HepG2 (cell line): ENCODE results near the gene LGALS8. TPM values are rescaled to one million over a fixed set of nuclear protein-coding genes. Genes with fewer than 3 reads are reported as not detected.

Experiments
- CHD4 ChIP-seq: fragments of 200-600 bp; sonication (generic); IDR thresholded peaks from 2 replicates; pipeline ENCODE4 v1.7.0; 2017; ENCODE audit warnings: mild to moderate bottlenecking, low read length, borderline replicate concordance
- HNRNPL ChIP-seq: fragments of 200-400 bp; formaldehyde crosslinking; IDR thresholded peaks from 2 replicates; pipeline ENCODE4 v1.6.1; 2017; ENCODE audit warnings: mild to moderate bottlenecking, low read depth, low read length
- NCOA1 ChIP-seq: sonication (generic); formaldehyde crosslinking; IDR thresholded peaks from 2 replicates; pipeline ENCODE4 v1.9.0; 2021; ENCODE audit warnings: missing genetic modification reagents
- SNAPC2 ChIP-seq: sonication (generic); formaldehyde crosslinking; IDR thresholded peaks from 2 replicates; pipeline ENCODE4 v1.8.1; 2022; ENCODE audit warnings: mild to moderate bottlenecking, missing genetic modification reagents
- ZHX2 ChIP-seq, 2 experiments: sonication (generic) in 1 of 2; formaldehyde crosslinking in 1 of 2; IDR thresholded peaks; 2 replicates each; pipeline versions ENCODE4 v1.6.1 to v1.9.0; 2014 to 2022; ENCODE audit warnings: antibody characterized with exemption in 1 of 2, borderline replicate concordance in 1 of 2, inconsistent platforms in 1 of 2, low read depth in 1 of 2, missing genetic modification reagents in 1 of 2
- ZNF180 ChIP-seq: sonication (generic); formaldehyde crosslinking; IDR thresholded peaks from 2 replicates; pipeline ENCODE4 v1.4.0; 2020; ENCODE audit warnings: low read depth, missing genetic modification reagents, borderline replicate concordance
- ZNF646 ChIP-seq: sonication (generic); formaldehyde crosslinking; IDR thresholded peaks from 2 replicates; pipeline ENCODE4 v1.9.0; 2021; ENCODE audit warnings: mild to moderate bottlenecking, missing genetic modification reagents
- ZSCAN12 ChIP-seq: sonication (generic); formaldehyde crosslinking; IDR thresholded peaks from 2 replicates; pipeline ENCODE4 v1.9.0; 2021; ENCODE audit warnings: mild to moderate bottlenecking, missing genetic modification reagents
- ZZZ3 ChIP-seq: sonication (generic); formaldehyde crosslinking; IDR thresholded peaks from 2 replicates; pipeline ENCODE4 v1.4.0; 2020; ENCODE audit warnings: missing genetic modification reagents, mild to moderate bottlenecking, borderline replicate concordance
- polyA plus RNA-seq, 8 experiments: library from polyadenylated mRNA; depleted of rRNA in 3 of 8; stranded (reverse) in 7 of 8; unstranded in 1 of 8; fragments of >200 nt; fragmentation: Illumina TruSeq in 4 of 8; extraction: Trizol in 4 of 8; gene quantifications; 2 replicates each; pipeline versions ENCODE4 v1.2.1 to v1.2.3, GENCODE V29; 2011 to 2016; ENCODE audit warnings: low read depth in 4 of 8, missing spikeins in 1 of 8, mixed read lengths in 1 of 8; ENCODE audit not compliant: insufficient read depth in 1 of 8
- total RNA-seq, 5 experiments: library from RNA; depleted of rRNA; stranded (reverse); fragments of >200 nt; fragmentation: Illumina TruSeq; extraction: Trizol; gene quantifications; 2 replicates each; pipeline ENCODE4 v1.2.3, GENCODE V29; 2016; ENCODE audit warnings: low read depth in 1 of 5
- TF ChIP-seq, protein P1 (sequence below): sonication (generic); formaldehyde crosslinking; conservative IDR thresholded peaks from 2 replicates; pipeline ENCODE4 v1.4.0; 2020; ENCODE audit warnings: missing genetic modification reagents
- TF ChIP-seq, protein P2 (sequence below): sonication (generic); formaldehyde crosslinking; IDR thresholded peaks from 2 replicates; pipeline ENCODE4 v1.8.1; 2023; ENCODE audit warnings: mild to moderate bottlenecking, inconsistent platforms, moderate library complexity, missing genetic modification reagents, borderline replicate concordance

The LGALS8 gene
- total and polyA plus RNA-seq, 2 of the 13 experiments (the other 11 are each of a cell fraction or from before 2014, with no cell fraction given) = 29.3 to 185 TPM

DNA sequence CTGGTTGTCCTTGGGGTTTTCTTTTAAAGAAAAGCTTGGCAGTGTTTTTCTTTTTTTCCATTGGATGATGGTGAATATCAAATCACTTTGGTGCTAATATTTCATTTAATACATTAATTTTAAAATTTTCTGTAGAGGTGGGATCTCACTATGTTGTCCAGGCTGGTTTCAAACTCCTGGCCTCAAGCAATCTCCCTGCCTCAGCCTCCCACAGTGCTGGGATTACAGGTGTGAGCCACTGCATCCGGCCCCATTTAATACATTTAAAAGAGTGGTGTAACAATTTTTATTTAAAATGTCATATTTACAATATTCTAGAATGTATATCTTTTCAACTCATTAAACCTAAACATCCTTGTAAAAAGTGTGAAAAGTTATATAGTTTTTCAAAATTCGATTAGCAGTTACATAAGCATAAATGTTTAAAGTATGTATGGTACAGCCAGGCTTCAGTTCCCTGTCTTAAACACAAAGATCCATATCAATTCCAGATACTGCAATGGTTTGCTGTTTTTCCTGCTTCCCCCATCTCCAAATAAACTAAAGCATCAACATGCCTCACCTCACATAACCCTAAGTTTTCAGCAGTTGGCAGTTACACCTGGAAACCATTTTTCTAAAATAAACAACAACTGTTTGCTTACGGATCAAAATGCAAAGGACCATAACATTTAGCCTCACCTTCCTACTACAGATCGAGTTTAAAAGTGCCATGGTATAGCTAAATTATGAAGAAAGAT is 8.9 kb upstream of the LGALS8 start (continued):
- TF ChIP-seq, protein P1, sequence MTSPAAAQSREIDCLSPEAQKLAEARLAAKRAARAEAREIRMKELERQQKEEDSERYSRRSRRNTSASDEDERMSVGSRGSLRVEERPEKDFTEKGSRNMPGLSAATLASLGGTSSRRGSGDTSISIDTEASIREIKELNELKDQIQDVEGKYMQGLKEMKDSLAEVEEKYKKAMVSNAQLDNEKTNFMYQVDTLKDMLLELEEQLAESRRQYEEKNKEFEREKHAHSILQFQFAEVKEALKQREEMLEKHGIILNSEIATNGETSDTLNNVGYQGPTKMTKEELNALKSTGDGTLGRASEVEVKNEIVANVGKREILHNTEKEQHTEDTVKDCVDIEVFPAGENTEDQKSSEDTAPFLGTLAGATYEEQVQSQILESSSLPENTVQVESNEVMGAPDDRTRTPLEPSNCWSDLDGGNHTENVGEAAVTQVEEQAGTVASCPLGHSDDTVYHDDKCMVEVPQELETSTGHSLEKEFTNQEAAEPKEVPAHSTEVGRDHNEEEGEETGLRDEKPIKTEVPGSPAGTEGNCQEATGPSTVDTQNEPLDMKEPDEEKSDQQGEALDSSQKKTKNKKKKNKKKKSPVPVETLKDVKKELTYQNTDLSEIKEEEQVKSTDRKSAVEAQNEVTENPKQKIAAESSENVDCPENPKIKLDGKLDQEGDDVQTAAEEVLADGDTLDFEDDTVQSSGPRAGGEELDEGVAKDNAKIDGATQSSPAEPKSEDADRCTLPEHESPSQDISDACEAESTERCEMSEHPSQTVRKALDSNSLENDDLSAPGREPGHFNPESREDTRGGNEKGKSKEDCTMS (CRISPR knock-in tag) = no peak
- TF ChIP-seq SNAPC2 (CRISPR knock-in tag) (no peak), ZHX2 (IDR thresholded peaks at IDR 0.05; ENCODE audit: low read depth) (no peak), ZHX2 (CRISPR knock-in tag; IDR thresholded peaks at IDR 0.05; ENCODE audit: borderline replicate concordance) (no peak), ZZZ3 (CRISPR knock-in tag) (no peak), NCOA1 (no peak), ZNF646 (no peak), CHD4 (no peak), HNRNPL (no peak), ZSCAN12 (CRISPR knock-in tag) (no peak), ZNF180 (no peak)
- TF ChIP-seq, protein P2, sequence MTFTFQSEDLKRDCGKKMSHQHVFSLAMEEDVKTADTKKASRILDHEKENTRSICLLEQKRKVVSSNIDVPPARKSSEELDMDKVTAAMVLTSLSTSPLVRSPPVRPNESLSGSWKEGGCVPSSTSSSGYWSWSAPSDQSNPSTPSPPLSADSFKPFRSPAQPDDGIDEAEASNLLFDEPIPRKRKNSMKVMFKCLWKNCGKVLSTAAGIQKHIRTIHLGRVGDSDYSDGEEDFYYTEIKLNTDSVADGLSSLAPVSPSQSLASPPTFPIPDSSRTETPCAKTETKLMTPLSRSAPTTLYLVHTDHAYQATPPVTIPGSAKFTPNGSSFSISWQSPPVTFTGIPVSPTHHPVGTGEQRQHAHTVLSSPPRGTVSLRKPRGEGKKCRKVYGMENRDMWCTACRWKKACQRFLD = no peak
